22Rv1 (cell line): ENCODE results near the gene AZU1.

Experiments
- H3K27ac ChIP-seq: fragments of 450-650 bp; 2 replicates; pipeline ENCODE4 v1.5.1; 2017
- CTCF ChIP-seq: fragments of 450-650 bp; IDR thresholded peaks from 2 replicates; pipeline ENCODE4 v1.5.1; 2017; ENCODE audit warnings: mild to moderate bottlenecking
- ZFX ChIP-seq: fragments of 450-650 bp; IDR thresholded peaks from 2 replicates; pipeline ENCODE4 v1.6.1; 2017; ENCODE audit warnings: antibody characterized with exemption, borderline replicate concordance

The AZU1 gene

GRCh38 chr19:821231-821824 is 6.3 kb upstream of the AZU1 start:
- TF ChIP-seq ZFX: no peak
- TF ChIP-seq CTCF: no peak
- no peak overlapping the region for H3K27ac ChIP-seq

- H3K27ac ChIP-seq: no peak within 1 kb of the TSS
- no peak for TF ChIP-seq ZFX
- no peak for TF ChIP-seq CTCF
Measured at GRCh38 chr19:821825-822503, 5.7 kb upstream of the AZU1 start, which contains the start of gene PLPPR3. Gene PLPPR3, minus strand, starts transcription at chr19:821955. Its CDS starts 396 bp downstream, at chr19:821559.

- TF ChIP-seq ZFX: no peak
- no peak overlapping the region for H3K27ac ChIP-seq
Measured at GRCh38 chr19:823565-824121, 4.0 kb upstream of the AZU1 start.

GRCh38 chr19:824885-825284 is 2.8 kb upstream of the AZU1 start:
- TF ChIP-seq CTCF (no peak), ZFX (no peak)
- no peak overlapping the region for H3K27ac ChIP-seq

GRCh38 chr19:825897-826644 is 1.6 kb upstream of the AZU1 start:
- no peak for TF ChIP-seq CTCF
- no peak for TF ChIP-seq ZFX
- H3K27ac ChIP-seq: no peak overlapping the region

- TF ChIP-seq ZFX: no peak
- no peak for TF ChIP-seq CTCF
- H3K27ac ChIP-seq: no peak overlapping the region
Measured at GRCh38 chr19:827314-827709, 325 bp upstream of the AZU1 start.

- TF ChIP-seq ZFX (no peak), CTCF (no peak)
- H3K27ac ChIP-seq: no peak overlapping the region
Measured at GRCh38 chr19:829129-829758, 1.6 kb downstream of the AZU1 start.
